ENCODE measurements around the gene IFNL3. TPM values are rescaled to one million over a fixed set of nuclear protein-coding genes. Genes with fewer than 3 reads are reported as not detected.
"Not testable (repeated sequence)": the region's sequence is repeated elsewhere in the genome, so short reads cannot be mapped to it uniquely, and the experiment has no call there.

IFNL3 gene
- not detected for polyA plus RNA-seq (ENCODE audit: insufficient read depth in 1 of 5, insufficient read length in 5 of 5, low replicate concordance in 1 of 5)
- long read RNA-seq, donor 1, result 0 reads
- long read RNA-seq, donor 2, result 0 reads
- long read RNA-seq, donor 3, result 0 reads
- long read RNA-seq, donor 4, result 0 reads
- long read RNA-seq, donor 5, result 0 reads
- long read RNA-seq, donor 6, result 0 reads
- long read RNA-seq, donor 7, result 0 reads
- long read RNA-seq, donor 8, result 0 reads

- not testable (repeated sequence) for DNase-seq
Measured at GRCh38 chr19:39244410-39245100, at the start of gene IFNL3. IFNL3 (minus strand) TSS chr19:39245006; CDS start chr19:39244967, 39 bp downstream.

DNA sequence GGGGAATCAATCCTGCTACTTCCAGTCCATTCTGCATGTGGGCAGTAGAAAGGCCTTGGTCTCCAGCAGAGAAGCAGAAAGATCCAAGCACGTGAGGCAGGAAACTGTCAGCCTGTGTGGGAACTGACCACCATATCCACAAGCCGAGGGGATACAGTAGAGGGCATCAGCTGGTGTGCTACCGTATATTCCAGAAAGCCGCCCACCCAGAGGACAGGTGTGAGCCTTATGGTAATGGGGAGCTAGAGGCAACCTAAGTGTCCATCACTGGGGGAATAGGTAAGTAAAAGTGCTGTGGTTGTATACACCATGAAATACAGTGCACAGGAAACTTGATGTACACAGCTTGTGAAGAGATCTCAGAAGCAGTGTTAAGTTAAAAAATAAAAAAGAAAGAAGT is 48.6 kb upstream of the IFNL3 start:
- no peak for DNase-seq

GRCh38 chr19:39284032-39284431 is 39.2 kb upstream of the IFNL3 start:
- DNase-seq, result no peak

GRCh38 chr19:39282021-39282420 is 37.2 kb upstream of the IFNL3 start:
- no peak for DNase-seq

DNA sequence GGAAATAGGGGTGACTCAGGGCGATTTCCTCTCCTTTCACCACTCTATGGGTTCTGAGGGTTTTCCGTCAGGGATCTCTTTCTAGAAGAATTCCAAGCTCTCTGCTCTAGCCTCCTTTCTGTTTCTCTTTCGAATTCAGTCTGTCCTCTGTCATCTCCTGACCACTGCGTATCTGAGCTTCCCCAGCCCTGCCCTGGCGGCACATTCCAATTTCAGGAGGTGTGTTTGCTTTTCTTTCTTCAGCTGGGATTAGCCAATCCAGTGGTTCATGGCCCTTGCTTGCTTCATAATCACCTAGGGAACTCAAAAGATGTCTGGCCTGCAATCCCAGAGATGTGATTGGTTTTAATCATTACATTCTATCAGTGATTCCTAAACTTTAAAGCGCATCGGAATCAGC is 32.8 kb upstream of the IFNL3 start:
- DNase-seq, result no peak

DNA sequence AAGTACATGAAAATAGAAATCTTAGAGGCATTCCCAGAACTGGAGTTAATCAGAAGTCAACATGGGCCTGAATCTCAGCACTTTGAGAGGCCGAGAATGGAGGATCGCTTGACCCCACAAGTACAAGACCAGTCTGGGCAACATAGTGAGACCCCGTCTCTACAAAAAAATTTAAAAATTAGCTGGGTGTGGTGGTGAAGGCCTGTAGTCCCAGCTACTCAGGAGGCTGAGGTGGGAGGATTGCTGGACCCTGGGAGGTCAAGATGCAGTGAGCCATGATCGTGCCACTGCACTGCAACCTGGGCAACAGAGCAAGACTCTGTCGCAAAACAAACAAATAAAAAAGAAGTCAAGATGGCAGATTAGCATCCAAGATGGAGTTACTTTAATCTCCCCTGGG is 31.9 kb upstream of the IFNL3 start:
- DNase-seq, result no peak

DNA sequence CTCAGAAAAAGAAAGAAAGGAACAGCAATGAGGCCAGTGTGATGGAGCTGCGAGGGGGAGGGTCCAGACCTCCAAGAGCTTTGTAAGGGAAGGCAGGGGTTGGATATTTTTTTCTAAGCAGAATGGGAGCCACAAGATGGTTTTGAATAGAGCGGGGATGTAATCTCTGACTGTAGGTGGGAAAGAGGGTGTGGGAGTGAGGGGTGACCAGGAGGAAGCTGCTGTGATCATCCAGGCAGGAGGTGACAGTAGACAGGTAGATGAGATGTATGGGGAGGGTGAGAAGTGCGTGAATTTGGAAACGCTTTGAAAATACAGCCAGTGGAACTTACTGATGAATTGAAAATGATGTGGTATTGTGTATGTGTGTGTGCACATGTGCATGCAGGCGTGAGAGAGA is 30.8 kb upstream of the IFNL3 start:
- DNase-seq, result no peak

GRCh38 chr19:39273859-39274258 is 29.1 kb upstream of the IFNL3 start:
- not testable (repeated sequence) for DNase-seq

DNA sequence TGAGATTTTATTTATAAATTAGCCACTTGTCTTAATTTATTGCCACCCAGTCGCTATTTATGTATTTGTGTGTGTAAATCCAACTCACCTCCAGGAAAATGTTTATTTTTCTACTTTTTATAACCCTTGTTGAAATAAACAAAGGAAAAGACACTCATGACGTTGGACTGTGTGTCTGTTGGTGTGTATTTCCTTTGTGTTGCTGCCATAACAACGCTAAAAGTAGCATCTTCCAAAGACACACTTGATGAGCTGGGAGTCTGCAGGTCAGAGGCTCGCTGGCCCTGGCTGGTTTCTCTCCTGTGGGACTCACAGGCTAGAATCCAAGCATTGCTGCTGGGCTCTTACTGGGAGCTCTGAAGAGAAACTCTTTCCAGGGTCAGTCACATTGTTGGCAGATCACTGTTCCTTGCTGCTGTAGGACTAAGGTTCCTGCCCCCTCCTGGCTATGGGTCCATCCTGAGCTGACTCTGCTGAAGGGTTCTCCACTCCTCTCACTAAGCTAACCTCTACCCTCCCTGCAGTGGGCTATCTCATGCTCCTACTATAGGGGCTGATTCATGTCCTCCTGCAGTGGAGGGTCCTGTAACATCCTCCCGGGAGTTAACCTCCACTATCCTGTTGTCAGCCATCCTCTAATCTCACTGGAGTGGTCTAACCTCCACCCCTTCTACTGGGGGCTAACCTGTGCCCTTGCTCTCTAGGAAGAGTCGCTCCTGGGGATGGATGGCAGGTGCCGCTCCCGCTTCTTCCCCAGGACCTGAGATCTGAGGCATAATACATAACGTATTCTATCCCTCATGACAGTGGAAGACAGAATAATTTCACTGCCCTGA is 25.4 kb upstream of the IFNL3 start:
- no peak for DNase-seq

DNA sequence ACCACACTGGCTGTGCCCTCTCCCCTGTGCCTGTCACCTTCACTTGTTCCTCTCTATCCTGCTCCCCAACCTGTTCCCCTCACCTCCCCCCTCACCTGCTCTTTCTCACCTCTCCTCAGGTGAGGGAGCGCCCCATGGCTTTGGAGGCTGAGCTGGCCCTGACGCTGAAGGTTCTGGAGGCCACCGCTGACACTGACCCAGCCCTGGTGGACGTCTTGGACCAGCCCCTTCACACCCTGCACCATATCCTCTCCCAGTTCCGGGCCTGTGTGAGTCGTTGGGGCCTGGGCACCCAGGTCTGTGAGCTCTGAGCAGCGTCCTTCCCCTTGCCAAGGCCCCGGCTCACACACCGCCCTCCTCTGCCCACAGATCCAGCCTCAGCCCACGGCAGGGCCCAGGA is 24.6 kb upstream of the IFNL3 start:
- DNase-seq, result not testable (repeated sequence)

- not testable (repeated sequence) for DNase-seq
Measured at GRCh38 chr19:39268531-39269223, 23.9 kb upstream of the IFNL3 start.

DNA sequence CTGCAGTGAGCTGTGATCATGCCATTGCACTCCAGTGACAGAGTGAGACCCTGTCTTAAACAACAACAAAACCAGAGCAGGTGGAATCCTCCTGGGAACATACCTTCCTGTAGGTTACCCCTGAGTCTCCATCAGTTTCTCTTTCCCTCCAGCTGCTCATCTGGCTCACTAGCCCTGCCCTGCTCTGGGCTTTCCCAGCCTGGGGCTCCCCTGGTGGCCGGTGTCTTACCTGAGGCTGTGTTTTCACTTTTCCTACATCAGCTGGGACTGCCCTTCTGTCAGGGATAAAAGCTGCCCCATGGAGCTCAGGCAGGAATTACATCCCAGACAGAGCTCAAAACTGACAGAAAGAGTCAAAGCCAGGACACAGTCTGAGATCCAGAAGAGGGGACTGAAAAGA is 23.3 kb upstream of the IFNL3 start, which contains the start of gene IFNL2:
Gene IFNL2, plus strand, starts transcription at position 312 of the 400 bp plus-strand sequence. CDS start 173 bp downstream, outside the sequence.
- DNase-seq, result not testable (repeated sequence)

DNA sequence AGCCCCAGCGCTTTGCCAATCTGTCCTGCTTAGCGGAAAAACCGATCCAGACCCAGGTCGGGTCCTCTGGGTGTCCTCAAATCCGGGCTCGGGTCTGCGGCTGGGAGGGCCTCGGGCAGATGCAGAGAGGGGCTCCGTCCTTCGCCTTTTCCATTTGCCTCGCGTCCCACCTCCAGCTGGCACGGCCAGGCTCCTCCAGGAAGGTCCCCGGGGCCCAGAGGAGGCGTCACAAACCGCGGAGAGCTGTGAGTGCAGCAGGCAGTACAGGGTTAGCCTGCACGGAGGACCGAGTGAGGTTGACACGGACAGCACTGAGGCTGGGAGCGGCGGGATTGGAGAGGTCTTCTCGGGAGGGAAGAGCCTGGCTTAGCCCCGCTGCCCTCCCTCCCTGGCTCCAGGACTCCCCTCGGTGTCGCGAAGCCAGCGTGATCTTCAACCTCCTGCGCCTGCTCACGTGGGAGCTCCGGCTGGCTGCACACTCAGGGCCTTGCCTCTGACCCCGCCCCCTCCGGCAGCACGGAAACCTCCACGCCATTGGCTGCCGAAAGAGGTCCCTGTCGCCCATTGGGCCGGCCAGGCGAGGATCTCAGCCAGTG is 20.6 kb upstream of the IFNL3 start:
- no peak for DNase-seq

DNA sequence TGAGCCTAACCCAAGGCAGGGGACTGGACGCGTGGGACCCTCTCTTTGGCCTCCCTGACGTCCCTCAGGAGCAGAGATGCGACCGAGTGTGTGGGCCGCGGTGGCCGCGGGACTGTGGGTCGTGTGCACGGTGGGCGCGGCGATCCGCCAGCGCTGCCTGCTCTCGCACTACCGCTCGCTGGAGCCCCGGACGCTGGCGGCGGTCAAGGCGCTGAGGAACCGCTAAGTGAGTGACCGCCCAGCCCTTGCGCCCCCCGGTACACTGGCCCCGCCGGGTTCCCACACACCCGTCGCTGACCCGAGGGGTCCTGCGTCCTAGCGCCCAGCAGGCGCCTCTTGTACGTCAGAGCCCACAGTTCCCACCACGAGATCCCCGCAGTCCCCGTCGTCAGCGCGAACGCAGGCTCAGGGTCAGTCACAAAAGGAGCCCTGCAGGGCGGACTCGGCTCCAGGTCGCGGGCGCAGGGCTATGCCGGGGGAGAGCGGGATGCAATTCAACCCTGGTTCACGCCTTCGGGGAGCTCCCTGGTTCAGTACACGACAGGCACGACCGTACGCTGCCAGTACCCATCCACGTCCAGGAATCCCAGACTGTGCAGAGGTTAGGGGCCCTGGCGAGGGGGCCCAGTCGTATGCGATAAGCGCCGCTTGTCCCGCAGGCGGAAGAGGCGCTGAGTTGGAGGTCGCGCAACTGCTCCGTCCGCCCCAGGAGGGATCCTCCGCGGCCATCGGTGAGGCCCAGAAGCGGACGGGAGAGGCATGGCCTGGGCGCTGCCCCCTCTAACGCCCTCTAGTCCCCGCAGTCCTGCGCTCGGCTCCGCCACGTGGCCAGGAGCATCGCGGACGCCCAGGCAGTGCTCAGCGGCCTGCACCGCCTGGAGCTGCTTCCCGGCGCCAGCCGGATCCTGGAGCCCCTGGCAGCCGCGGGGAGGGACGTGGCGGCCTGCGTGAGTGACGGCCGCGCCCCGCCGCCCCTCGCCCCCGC is 19.8 kb upstream of the IFNL3 start:
- no peak for DNase-seq

GRCh38 chr19:39263912-39264305 is 19.1 kb upstream of the IFNL3 start:
- no peak for DNase-seq

DNA sequence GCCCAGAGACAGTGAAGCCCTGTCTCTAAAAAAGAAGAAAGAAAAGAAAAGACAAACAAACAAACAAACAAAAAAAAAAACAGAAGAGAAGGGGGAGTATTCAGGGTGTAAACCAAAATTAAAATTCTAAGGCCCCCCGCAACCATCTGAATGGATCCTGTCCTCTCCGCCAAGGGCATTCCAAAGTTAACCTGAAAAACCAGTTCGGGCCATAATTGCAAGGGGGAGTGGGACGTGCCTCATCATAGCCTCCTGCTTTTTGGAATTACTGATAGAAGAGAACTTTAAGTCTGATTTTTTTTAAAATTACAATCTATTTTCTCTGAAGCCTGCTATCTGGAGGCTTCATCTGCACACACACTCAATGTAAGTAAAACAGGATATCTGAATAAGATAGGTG is 17.7 kb upstream of the IFNL3 start:
- DNase-seq, result no peak

DNA sequence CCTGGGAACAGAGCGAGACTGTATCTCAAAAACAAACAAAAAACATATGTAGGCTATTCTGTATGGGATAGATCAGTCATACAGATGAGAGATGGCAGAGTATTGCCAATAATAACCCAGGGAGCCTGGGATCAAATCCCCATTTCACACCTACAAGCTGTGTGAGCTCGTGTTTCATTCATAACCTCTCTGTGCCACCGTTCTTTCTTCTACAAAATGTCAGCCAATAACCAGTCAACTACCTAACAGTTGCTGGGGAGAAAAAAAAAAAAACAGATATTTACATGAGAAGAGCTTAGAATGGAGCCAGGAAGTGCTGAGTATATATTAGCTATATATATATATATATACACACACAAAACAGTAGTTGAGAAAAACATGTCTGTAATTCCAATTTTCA is 16.9 kb upstream of the IFNL3 start:
- no peak for DNase-seq

GRCh38 chr19:39257227-39257626 is 12.4 kb upstream of the IFNL3 start:
- DNase-seq, result no peak

GRCh38 chr19:39254531-39255345 is 9.9 kb upstream of the IFNL3 start:
- DNase-seq, result no peak
